Activated T-cell treated with anti-CD3 and anti-CD28 coated beads, Interleukin-2, amount 50 U/mL, for 1 hour (primary cell): Measurements from ENCODE around the gene PTPRJ.

Source experiments
- DNase-seq: peaks from one replicate; pipeline ENCODE4 v3.0.0-alpha.2; 2020

The PTPRJ gene

GRCh38 chr11:47998345-47998732 is 18.0 kb downstream of the PTPRJ start:
- DNase-seq: no peak

GRCh38 chr11:47998733-47999359 is 18.5 kb downstream of the PTPRJ start:
- DNase-seq: no peak

- DNase-seq: no peak
Observed at GRCh38 chr11:48000432-48000831, 20.1 kb downstream of the PTPRJ start.

GRCh38 chr11:48001438-48002021 is 21.2 kb downstream of the PTPRJ start:
- DNase-seq: peak; percentile 72

DNA sequence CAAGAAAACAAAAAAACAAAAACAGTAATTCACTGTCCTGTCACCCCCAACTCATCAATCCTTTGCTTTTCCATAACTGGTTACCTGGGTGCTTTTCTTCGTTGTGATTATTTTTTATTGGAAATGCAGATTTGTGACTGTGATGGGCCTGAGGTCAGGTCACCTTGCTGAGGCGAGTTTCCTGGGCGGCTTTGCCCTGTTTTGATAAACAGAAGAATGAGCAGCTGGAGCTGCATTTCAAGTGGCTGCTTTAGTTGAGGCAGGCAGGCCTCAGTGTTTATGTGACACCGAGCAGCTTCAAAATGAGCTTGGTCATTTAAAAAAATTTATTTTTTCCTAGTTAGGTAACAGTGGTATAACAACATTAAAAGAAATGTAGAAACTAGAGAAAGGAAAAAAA is 22.2 kb downstream of the PTPRJ start:
- DNase-seq: no peak

- no peak for DNase-seq
Observed at GRCh38 chr11:48003926-48004325, 23.6 kb downstream of the PTPRJ start.

GRCh38 chr11:48004456-48004855 is 24.1 kb downstream of the PTPRJ start:
- no peak for DNase-seq

GRCh38 chr11:48005136-48005535 is 24.8 kb downstream of the PTPRJ start:
- DNase-seq: no peak

- DNase-seq: no peak
Observed at GRCh38 chr11:48005831-48006270, 25.5 kb downstream of the PTPRJ start.

GRCh38 chr11:48006301-48006992 is 26.1 kb downstream of the PTPRJ start:
- DNase-seq: peak; percentile 39

- DNase-seq: no peak
Observed at GRCh38 chr11:48007677-48008076, 27.3 kb downstream of the PTPRJ start.

GRCh38 chr11:48008951-48009270 is 28.6 kb downstream of the PTPRJ start:
- no peak for DNase-seq

DNA sequence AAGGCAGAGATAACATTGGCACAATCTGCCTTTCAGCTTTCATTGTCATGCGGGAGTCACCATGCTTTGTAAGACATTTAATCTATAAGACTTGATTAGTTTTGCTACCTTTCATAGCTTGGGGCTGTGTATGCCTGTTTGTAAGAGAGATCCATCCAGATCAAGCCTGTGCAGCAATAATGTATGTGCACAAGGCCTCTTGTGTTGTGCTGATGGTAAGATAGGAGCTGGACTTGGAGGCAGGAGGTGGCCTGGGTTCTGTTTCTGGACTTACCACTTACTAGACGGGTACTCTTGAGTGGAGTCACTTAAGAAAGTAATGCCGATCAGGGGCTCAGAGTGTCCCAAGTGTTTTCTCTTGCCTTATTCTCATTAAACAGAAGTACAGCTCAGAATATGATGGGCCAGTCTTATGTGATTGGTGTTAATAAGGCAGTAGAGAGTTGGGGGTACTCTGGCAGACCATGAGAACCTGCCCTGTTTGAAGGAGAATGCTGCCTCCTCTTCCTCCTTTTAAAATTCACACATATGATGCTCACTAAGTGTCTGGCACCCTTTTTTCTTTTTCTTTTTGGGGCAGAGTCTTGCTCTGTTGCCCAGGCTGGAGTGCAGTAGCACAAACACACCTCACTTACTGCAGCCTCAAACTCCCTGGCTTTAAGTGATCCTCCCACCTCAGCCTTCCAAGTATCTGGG is 30.9 kb downstream of the PTPRJ start:
- no peak for DNase-seq

DNA sequence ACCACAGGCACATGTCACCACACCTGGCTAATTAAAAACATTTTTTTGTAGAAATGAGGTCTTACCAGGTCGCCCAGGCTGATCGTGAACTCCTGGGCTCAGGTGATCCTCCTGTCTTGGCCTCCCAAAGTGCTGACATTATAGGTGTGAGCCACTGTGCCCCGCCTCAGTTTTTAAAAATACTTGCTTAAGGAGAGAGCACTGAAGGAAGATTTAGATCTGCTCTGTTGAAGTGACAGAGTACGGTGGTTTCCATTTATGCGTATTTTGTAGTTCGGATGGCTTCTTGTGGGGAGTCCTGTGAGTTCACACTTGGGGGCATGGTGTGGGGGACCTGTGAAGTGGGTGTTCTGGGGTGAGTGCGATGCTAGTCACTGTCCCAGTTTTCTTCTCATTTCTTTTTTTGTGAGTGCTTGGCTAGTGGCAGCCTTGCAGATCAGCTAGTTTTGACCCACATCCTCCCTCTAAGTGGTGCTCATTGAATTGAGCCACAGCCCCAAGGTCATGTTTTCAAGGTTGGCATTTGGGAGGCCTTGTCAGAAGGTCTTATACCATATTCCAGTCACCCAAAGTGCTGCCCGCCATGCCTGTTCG is 31.5 kb downstream of the PTPRJ start:
- DNase-seq: no peak

GRCh38 chr11:48013269-48013901 is 33.0 kb downstream of the PTPRJ start:
- DNase-seq: peak; percentile 54

GRCh38 chr11:48014917-48015316 is 34.6 kb downstream of the PTPRJ start:
- no peak for DNase-seq

DNA sequence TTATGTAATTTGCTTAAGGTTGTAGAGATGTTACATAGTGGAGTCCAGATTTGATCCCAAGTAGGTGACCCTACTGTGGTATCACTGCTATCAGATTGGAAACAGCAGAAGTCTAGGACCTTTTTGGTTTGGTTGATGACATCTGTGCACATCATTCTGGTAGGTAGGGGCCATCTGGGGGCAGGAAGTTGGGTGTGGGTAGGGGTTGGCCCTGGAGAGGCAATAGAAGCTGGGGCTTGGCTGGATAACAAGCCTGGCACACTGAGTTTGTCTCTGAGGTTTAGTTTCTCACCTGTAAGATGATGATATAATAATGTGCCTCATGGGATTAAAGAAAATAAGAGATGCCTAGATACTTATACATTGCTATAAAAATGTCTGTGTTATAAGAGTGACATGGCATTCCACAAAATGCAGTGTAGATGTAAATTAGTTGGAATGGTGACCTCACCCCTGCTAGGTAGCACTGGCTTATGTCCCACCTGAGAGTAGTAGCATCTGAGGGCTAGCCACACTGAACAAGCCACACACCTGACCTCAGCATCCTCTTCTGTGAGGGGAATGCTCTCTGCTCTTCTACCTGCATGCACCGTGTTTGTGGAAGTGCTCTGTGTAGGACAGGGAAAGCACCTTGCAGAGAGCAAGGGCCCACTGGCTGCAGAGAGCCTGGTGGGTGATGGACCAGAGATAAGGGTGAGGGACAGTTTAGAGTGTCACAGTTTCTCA is 36.9 kb downstream of the PTPRJ start:
- peak; percentile 44 for DNase-seq

- DNase-seq: no peak
Observed at GRCh38 chr11:48017831-48018527, 37.6 kb downstream of the PTPRJ start.

DNA sequence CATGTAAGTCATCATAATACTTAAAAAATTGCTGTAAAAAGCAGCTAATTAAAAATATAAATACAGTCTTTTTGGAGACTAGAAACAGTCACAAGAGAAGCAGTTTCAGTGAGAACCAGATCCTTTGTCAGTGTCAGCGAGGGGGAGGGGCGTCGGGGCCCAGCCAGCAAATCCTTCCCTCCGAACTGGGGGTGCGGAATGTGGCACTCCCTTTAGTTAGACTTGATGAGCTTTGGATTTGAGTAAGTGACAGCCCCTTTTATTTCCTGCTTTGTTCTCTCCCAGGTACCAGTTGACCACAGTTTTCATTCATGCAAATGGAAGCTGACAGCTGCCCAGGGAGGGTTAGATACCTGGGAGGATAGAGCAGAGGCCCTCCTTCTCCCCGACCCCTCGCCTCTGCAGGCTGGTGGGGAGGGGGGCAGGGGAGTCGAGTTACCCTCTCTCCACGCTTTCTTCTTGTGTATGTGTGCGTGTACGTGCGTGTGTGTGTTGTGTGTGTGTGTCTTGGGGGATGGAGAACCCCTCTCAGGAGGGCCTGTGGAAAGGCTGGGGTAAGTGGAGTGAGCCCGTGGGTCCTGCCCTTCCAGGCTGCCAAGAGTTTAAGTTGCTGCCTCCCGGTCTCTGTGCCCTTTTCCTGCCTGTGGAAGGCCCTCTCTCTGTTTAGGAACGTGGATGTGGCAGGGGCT is 38.3 kb downstream of the PTPRJ start:
- no peak for DNase-seq

DNA sequence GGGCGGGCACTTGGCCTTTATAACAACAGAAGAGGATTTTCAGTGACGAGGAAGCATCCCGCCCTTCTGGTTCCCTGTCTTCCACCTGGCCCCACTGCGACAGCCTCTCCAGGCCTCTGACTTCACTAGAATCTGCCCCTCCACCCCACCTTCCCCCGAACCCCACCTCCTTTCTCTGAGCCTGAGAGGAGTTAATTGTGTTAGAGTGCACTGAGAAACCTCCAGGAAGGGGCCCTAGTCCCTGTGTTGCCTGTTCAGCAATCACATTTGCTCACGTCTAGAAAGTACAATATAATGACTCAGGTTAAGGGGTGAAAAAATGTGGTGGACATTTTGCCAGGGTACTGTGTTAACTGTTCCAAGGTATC is 38.8 kb downstream of the PTPRJ start:
- DNase-seq: no peak

GRCh38 chr11:48019595-48019994 is 39.2 kb downstream of the PTPRJ start:
- no peak for DNase-seq
